Fibroblast of skin of back (primary cell): ENCODE results near the gene ITGB2.
"Not testable (repeated sequence)": the region's sequence is repeated elsewhere in the genome, so short reads cannot be mapped to it uniquely, and the experiment has no call there.

ENCODE experiments used
- DNase-seq: peaks from one replicate; pipeline ENCODE4 v3.0.0-alpha.2; 2013

The ITGB2 gene

DNA sequence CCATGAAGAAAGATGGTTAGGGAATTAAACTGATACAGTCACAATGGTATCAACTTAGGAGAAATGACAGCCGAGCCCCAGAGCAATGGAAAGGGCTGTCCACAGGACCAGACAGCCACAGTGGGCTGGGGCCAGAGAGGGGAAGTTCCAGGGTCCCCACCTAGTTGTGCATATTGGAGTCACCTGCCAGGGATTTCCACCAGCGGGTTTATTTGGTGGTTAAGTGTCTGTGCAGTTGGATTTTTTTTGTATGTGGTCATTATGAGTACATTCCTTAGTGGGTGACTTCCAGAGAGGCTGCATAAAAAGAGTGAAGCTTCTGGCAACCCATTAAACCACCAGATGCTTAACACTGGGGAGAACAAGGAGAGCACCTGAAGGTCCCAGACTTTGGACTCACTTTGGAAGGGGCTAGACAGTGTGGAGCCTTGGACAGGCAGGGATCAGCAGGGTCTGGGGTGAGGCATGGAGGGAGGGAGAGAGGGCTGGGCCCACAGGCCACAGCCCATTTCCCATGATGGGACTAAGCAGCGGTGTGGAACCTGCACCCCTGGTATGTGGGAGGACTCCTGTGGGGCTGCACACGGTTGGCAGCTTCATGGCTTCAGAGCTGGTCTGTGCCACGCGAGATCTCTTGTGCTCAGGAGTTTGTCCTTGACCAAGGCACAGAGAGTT lies 39.4 kb downstream of the ITGB2 start:
- DNase-seq: peak; percentile 73

DNA sequence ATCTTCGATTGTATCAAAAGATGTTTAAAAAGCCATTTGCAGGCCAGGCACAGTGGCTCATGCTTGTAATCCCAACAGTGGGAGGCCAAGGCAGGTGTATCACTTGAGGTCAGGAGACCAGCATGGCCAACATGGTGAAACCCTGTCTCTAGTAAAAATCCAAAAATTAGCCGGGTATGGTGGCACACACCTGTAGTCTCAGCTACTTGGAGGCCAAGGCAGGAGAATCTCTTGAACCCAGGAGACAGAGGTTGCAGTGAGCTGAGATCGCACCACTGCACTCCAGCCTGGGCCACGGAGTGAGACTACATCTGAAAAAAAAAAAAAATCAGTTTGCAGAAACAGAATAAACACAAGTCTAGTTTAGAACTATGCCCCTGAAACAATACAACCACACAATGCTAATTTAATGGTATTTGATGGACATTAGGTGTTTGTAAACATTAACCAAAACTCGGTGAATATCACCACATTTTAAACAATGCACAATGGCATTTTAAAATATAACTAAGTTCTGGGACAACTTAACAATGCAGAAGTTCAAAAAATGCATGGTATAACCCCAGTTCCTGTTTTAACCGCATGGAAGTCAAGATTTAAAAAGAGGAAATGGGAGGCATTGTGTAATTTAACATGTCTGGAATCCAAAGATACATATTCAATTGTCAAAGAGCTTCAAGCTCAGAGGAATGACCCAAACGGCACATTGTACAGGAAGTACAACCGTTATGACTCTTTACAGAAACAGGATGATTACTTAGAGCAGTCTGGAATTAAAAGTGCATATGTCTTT lies 40.1 kb downstream of the ITGB2 start:
- peak; percentile 70 for DNase-seq

DNA sequence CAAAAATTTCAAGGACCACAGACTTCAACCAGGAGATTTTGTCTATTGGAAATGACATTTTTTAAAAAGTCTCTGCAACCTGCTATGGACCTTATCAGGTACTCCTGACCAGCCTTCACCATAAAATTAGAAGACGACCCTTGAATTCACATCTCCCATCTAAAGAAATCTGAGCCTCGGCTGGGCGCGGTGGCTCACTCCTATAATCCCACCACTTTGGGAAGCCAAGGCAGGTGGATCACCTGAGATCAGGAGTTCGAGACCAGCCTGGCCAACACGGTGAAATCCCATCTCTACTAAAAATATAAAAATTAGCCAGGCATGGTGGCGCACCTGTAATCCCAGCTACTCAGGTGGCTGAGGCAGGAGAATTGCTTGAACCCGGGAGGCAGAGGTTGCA lies 41.5 kb downstream of the ITGB2 start:
- DNase-seq: not testable (repeated sequence)

GRCh38 chr21:44878053-44878982 lies 42.4 kb downstream of the ITGB2 start:
- DNase-seq: no peak

- no peak for DNase-seq
Observed at GRCh38 chr21:44876849-44877575, 43.7 kb downstream of the ITGB2 start.

- DNase-seq: peak; percentile 46
Observed at GRCh38 chr21:44875316-44875700, 45.4 kb downstream of the ITGB2 start.

DNA sequence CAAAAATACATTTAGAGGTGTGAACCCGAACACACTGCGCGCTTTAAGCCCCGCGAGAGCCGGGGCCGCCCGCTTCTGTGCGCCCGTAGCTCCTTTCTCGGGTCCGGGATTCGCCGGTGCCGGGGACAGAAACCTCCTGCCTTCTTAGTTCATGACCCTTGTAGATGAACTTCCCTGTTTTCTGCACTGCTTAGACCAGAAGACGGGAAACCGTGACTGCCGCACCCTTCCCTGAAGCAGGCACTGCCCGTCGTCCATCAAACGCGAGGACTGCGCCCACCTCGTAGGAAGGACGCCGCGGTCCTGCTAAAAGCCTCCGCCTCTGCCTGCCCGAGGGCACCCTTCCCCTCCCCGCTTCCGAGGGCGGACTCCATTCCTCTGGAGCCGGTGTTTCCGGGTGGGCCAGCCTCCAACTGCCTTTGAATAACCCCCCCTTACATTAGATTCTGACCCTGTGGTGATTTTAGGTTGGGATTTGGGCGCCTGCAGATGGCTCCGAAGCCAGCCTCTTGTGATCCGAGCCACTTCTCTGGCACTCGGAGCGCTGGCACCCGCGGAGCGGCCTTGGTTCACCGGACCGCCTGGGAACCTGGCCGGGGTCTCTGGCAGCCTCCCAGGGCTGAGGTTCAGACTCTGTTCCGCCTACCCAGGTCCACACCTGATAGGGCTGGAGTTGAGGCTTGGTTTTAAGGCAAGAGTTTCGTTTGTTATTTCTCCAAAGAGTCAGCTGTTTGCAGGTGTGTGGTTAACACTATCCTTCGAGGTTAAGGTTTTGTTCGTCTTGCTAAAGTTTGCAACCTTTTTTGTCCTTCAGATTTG lies 46.0 kb downstream of the ITGB2 start:
- DNase-seq: no peak

DNA sequence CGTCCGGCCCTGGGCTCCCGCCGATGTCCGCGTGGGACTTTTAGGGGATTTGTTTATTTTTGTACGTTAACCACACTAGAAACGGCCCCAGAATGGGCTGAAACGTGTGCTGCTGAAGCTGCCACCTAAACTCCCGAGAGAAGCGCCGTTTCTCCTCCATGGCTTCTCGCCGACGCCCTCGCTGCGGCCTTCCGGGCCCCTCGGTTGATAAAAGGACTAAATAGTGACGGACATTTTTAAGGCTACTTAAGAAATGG lies 46.5 kb downstream of the ITGB2 start:
- DNase-seq: no peak

DNA sequence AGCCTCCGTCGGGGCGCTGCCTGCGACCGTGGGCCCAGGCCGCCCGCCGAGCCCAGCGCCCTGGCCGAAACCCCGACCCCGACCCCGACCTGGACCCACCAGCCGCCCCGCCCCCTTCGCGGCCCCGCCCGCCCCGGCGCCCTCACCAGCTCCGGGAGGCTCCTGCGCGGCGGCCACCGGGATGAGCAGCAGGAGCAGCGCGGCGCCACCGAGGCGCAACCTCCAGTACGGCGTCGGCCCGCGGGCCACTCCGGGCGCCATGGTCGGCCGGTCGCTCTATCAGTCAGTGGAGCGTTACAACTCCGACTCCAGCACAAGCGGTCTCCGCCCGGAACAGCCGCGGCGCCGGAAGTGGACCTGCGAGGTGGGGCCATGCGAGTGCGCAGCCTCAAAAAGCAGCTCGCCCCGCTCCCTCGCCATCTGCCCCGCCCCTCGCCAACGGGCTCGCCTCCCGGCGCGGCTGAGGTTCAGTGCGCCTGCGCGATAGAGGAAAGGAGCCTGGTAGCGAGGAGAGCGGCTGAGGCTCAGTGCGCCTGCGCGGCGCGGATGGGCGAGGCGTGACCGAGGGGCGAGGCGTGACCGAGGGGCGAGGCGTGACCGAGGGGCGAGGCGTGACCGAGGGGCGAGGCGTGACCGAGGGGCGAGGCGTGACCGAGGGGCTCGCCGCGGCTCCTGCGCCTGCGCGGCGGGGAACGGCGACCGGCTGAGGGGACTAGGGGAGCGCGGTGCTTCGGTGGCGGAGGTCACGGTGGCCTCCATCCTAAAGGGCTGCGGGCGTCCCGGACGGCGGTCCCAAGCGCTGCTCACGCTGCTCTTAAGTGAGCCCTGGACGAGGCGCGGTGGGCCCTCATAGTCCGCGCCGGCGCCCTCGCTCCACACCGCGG lies 47.1 kb downstream of the ITGB2 start, which contains the start of gene PTTG1IP:
TSS of gene PTTG1IP (minus strand) at position 335 of the 884 bp plus-strand sequence. CDS start at position 261, 74 bp downstream.
- DNase-seq: peak; percentile 97

DNA sequence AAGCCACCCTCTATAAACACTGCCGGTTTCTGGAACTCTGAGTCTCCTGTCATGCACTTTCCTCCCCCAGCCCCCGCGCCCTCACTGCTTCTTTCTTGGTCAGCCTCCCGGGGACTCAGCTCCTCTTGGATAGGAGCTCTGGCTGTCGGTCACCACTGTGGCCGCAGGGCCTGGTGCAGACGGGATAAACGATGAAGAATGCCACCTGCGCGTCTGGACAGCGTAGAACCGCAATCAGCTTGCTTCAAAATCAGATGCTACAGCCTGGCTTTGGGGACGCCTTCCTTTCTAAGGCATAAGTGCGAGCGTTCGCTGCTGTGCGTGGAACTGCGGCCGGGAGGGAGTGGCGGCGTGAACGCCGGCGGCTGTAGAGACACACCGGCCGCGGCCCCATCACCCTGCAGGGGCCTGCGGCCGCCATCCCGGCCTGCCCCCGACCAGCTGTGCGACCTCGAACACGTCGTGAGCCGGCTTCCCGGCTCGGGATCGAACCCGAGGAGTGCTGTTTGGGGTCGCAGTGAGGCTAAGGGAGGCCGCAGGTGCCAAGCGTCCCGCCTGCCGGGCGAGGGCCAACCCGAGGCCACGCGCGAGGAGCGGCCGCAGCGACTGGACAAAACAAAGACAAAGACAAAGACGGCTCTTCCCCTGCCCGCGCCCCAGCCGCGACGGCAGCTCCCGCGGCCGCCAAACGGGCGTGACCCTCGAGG lies 47.9 kb downstream of the ITGB2 start:
- peak; percentile 47 for DNase-seq

DNA sequence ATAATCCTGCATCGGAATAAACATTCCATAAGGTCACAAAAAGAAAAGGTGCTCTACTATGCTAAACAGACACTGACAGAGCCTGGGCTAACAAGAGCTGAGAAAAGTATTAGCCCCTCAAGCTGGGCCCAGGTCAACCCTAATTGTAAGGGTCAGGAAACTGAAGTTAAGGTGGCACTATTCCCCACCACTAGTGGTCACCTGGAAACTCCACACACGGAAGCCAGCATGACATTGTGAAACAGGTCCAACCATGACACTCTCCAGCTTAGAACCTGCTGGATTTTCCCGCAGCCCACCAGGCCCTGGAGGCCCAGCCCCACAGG lies 48.4 kb downstream of the ITGB2 start:
- no peak for DNase-seq

DNA sequence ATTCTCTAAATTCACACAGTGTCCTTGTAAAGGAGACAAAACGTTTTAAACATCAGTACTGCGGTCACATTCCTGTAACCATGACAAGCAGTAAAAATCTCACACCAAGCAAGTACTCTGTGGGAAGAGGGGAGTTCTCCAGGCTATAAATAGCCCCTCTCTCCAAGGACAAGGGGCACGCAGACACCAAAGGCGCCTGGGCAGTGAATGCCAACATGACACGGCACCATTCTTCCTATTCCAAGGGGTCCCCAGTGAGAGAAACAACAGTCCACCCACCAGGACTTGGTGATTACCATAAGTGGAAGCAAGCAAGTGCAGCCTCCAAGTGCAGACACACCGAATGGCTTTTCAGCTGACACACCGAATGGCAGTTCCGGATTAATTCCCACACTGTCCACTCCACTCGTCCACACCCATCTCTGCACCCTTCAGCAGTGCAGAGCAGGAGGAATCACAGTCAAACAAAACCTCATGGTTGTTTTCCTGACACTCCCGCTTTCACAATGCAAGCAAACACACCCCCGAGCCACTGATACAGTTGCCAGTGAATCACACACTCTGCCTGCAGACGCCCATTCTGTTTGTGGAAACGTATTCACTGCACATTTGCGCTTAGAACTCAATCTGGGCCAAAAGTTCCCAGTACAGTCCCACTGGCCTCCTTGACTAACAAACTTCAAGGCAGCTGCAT lies 49.0 kb downstream of the ITGB2 start:
- peak; percentile 73 for DNase-seq

GRCh38 chr21:44870748-44871495 lies 49.8 kb downstream of the ITGB2 start:
- no peak for DNase-seq

- peak; percentile 96 for DNase-seq
Observed at GRCh38 chr21:44869781-44870747, 50.6 kb downstream of the ITGB2 start.

- no peak for DNase-seq
Observed at GRCh38 chr21:44868707-44869106, 52.0 kb downstream of the ITGB2 start.

DNA sequence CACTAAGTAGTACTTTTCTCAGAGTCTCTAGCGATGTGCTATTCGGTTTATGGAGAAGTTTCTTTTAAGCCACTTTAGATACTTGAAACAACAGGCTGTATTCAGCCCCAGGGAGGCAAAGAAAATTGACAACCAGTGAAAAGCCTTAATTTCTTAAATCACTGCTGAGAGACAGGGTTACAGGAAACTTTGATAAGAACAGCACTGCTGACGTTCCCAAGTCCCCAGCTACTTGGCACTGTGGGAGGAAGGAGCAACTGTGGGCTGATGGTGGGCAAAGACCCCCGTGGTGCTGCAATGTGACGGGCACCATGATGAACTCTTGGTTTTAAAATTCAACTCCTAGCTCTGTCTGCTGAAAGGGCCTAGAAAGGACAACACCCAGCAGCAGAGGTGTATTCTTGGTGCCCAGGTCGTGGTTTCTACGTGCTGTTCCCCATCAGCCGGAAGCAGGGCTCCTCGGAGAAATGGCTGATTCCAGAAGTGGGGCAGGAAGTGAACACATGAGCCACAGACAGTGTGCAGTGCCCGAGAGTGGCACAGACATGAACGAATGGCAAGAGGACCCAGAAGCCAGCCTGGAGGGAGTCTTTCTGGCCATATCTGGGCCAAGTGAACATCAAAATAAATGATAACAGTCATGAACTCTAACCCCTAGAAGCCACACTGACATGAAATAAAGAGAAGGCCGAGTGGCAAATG lies 52.5 kb downstream of the ITGB2 start:
- DNase-seq: no peak

DNA sequence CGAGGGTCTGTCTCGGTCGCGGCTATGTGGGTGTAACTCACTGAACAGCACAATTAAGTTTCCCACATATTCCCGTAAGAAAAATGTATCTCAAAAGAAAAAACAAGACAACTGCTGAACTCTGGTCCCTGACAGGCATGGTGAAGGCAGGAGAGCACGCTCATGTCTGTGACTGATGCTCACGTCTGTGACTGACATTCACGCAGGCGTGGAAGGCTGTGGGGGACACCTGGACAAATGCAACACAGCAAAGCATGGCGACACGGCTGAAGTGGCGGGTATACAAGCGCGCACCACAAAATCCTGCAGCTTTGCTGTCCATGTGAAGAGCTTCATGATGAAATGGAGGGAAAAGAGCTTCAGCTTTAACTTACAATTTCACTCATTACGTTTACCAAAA lies 53.2 kb downstream of the ITGB2 start:
- DNase-seq: no peak
